ENCODE data around the gene MAGEB4.

The MAGEB4 gene

DNA sequence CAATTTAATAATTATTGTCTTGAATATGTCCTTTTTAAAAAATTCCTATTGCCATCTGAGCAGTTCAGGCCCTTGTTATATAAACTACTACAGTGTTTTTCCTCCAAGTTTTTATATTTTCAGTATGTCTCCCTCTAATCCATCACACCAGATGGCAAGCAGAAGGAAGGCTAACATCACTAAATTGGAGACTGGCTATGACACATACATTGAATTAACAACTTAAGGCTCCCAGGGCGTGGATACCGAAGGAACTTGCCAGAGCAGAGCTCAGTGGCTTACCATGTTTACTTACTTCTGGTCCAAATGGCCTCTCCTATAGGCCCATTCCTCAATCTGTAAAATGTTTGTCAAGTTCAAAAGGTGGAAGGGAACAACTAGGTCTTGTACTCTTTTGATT lies 18.1 kb downstream of the MAGEB4 start:
- no peak for DNase-seq (ENCODE audit: low spot score)
- Histone ChIP-seq H3K27ac (no peak overlapping the region), H3K4me3 (no peak overlapping the region)
- TF ChIP-seq, protein P1, sequence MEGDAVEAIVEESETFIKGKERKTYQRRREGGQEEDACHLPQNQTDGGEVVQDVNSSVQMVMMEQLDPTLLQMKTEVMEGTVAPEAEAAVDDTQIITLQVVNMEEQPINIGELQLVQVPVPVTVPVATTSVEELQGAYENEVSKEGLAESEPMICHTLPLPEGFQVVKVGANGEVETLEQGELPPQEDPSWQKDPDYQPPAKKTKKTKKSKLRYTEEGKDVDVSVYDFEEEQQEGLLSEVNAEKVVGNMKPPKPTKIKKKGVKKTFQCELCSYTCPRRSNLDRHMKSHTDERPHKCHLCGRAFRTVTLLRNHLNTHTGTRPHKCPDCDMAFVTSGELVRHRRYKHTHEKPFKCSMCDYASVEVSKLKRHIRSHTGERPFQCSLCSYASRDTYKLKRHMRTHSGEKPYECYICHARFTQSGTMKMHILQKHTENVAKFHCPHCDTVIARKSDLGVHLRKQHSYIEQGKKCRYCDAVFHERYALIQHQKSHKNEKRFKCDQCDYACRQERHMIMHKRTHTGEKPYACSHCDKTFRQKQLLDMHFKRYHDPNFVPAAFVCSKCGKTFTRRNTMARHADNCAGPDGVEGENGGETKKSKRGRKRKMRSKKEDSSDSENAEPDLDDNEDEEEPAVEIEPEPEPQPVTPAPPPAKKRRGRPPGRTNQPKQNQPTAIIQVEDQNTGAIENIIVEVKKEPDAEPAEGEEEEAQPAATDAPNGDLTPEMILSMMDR (IDR thresholded peaks at IDR 0.05), result no peak

DNA sequence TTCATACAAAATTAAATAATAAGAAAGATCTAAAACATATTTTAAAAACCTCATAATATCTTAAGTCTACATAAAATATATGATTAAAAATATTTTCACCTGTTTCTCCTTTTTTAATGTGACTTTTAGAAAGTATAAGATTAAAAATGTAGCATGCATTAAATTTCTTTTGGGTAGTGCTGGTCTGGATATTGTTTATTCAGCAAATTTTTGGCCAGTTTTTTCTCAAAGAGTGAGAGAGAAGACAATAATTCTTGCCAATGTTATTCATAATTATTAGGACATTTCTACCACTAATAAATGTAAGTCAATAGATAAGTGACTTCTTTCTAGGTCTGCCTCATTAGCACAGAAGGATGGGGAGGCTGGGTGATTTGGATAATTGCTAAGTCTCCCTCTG lies 19.2 kb downstream of the MAGEB4 start:
- H3K4me3 ChIP-seq, result no peak overlapping the region
- no peak overlapping the region for H3K27ac ChIP-seq
- TF ChIP-seq, protein P1 (IDR thresholded peaks at IDR 0.05), result no peak
- DNase-seq (ENCODE audit: low spot score), result no peak

DNA sequence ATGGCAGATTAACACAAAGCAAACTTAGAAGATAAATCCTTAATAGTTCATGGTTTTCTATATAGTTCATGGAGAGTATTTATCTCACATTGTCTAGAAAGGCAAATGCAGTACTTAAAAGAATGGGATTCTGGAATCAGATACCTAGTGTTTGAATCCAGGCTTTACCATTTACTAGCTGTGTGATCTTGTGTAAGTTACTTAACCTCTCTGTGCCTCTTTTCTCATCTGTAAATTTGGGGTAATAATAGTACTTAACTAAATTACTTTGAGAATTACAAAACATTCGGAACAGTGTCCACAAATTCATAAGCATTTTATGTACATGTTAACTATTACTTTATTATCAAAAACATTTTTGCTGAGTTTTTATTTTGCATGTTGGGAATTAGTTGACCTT lies 21.0 kb downstream of the MAGEB4 start:
- no peak for DNase-seq (ENCODE audit: low spot score)
- TF ChIP-seq, protein P1 (IDR thresholded peaks at IDR 0.05), result no peak
- no peak overlapping the region for H3K4me3 ChIP-seq
- no peak overlapping the region for H3K27ac ChIP-seq

DNA sequence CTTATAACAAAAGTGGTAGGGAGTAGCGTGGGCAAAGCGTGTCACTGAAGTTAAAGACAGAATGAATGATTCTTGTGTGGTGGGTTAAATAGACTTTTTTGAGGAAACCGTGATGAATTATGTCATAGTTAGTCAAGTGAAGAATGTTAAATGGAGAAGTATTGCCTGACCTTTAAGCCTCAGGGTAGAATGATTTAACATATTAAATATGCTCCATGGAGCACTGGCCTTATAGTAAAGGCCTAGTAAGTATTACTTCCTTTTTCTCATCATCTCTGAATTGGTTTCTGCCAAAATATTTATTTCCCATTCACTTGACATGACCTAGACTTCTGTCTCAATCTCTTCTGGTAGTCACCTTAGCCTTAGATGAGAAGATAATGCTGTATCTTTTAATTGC lies 28.8 kb downstream of the MAGEB4 start:
- TF ChIP-seq, protein P1 (IDR thresholded peaks at IDR 0.05), result no peak
- DNase-seq (ENCODE audit: low spot score), result no peak
- Histone ChIP-seq H3K27ac (no peak overlapping the region), H3K4me3 (no peak overlapping the region)

DNA sequence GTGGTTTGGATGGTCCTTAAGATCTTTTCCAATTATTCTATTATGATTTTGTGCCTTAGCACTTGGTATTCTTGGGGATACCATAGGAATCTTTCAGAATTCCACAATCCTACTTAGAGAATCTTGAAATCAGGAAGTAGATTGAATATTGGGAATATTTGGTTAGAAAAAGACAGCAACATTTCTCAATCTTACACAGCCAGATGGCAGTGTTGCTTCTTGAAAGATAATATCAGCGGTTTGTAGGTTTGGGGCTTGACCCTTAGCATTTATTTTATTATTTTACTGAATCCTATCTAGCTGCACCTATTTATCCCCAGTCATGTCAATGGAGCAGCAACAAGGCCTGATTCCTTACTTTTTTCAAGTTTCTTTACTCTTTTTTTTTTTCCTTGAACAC lies 33.7 kb downstream of the MAGEB4 start:
- TF ChIP-seq, protein P1 (IDR thresholded peaks at IDR 0.05), result no peak
- Histone ChIP-seq H3K4me3 (no peak overlapping the region), H3K27ac (no peak overlapping the region)
- DNase-seq (ENCODE audit: low spot score), result no peak

DNA sequence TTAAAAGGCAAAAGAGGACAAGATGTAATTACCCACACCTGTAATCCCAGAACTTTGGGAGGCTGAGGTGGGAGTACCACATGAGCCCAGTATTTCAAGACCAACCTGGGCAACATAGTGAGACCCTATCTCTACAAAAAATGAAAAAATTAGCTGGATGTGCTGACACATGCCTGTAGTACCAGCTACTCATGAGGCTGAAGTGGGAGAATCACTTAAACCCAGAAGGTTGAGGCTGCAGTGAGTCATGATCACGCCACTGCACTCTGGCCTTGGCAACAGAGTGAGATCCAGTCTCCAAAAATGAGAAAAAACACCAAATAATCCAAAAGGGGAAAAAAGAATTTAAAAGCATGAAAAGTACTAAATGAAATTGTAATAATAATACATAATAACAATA lies 36.6 kb downstream of the MAGEB4 start:
- no peak overlapping the region for H3K27ac ChIP-seq
- DNase-seq (ENCODE audit: low spot score), result no peak
- H3K4me3 ChIP-seq, result no peak overlapping the region
- TF ChIP-seq, protein P1 (IDR thresholded peaks at IDR 0.05), result no peak

DNA sequence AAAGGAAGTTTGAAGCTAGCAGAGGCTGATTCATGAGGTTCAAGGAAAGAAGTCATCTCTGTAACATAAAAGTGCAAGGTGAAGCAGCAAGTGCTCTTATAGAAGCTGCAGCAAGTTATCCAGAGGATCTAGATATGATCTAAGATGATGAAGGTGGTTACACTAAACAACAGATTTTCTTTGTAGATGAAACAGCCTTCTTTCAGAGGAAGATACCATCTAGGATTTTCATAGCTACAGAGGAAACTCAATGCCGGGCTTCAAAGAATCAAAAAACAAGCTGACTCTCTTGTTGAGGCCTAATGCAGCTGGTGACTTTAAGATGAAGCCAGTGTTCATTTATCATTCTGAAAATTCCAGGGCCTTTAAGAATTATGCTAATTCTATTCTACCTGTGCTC lies 38.6 kb downstream of the MAGEB4 start:
- no peak overlapping the region for H3K4me3 ChIP-seq
- DNase-seq (ENCODE audit: low spot score), result no peak
- TF ChIP-seq, protein P1 (IDR thresholded peaks at IDR 0.05), result no peak
- no peak overlapping the region for H3K27ac ChIP-seq

Measured in coronary artery (tissue), 2 donors.